GM20000 (cell line): ENCODE measurements around the gene FAM163A.

Source experiments
- DNase-seq: peaks from one replicate; pipeline ENCODE4 v3.0.0; 2012; ENCODE audit warnings: low spot score
- CTCF ChIP-seq: IDR thresholded peaks from 2 replicates; pipeline ENCODE4 v1.5.1; 2012; ENCODE audit warnings: mild to moderate bottlenecking, control low read depth; ENCODE audit errors: extremely low read depth, missing control alignments

The FAM163A gene

GRCh38 chr1:179816196-179816960 is 73.3 kb downstream of the FAM163A start:
- DNase-seq = no peak
- TF ChIP-seq CTCF = no peak

- no peak for DNase-seq
- no peak for TF ChIP-seq CTCF
These were observed 74.0 kb downstream of the FAM163A start for GRCh38 chr1:179817056-179817455.

GRCh38 chr1:179817789-179818188 is 74.7 kb downstream of the FAM163A start:
- no peak for TF ChIP-seq CTCF
- no peak for DNase-seq

- TF ChIP-seq CTCF = no peak
- DNase-seq = no peak
These were observed 75.2 kb downstream of the FAM163A start for GRCh38 chr1:179818260-179818659.

GRCh38 chr1:179818743-179819173 is 75.7 kb downstream of the FAM163A start:
- no peak for DNase-seq
- TF ChIP-seq CTCF = no peak

- TF ChIP-seq CTCF = no peak
- DNase-seq = no peak
These were observed 77.3 kb downstream of the FAM163A start for GRCh38 chr1:179820226-179820970.

- TF ChIP-seq CTCF = no peak
- DNase-seq = no peak
These were observed 78.4 kb downstream of the FAM163A start for GRCh38 chr1:179821524-179821923.
